ENCODE results near the gene YTHDC1. TPM values are rescaled to one million over a fixed set of nuclear protein-coding genes. Genes with fewer than 3 reads are reported as not detected.
A peak's percentile ranks its signal among the peaks of the same experiment; 100 is the strongest.

The YTHDC1 gene
- total RNA-seq, 1 experiment from 2014 or later = 44.5 TPM

- no peak for DNase-seq (ENCODE audit: low read depth, low spot score)
- H3K4me3 ChIP-seq (ENCODE audit: low read depth in 2 of 2, low read length in 2 of 2) = no peak overlapping the region; a peak in 1 of 4 replicates
- TF ChIP-seq SIN3A (IDR thresholded peaks at IDR 0.05; ENCODE audit: borderline replicate concordance, insufficient read depth, low read depth, low read length) (no peak), TCF7L2 (IDR thresholded peaks at IDR 0.05; ENCODE audit: low read depth, low read length) (no peak), CTCF (IDR thresholded peaks at IDR 0.05) (no peak), POLR2AphosphoS5 (IDR thresholded peaks at IDR 0.05; ENCODE audit: low read depth, low read length) (no peak), REST (IDR thresholded peaks at IDR 0.05; ENCODE audit: insufficient read depth in 1 of 2, low read depth in 2 of 2, low read length in 1 of 2) (no peak)
- H3K9me3 ChIP-seq (ENCODE audit: control insufficient read depth, insufficient read depth, low read depth, low read length) = no peaks in the 10 kb centered on the region
- in situ Hi-C loops (cut with HindIII; ENCODE audit: low pct_unique_long_range_greater_than_20kb, low sequenced_read_pairs) (no loop called here), intact Hi-C loops (cut with micrococcal nuclease; ENCODE audit: unreplicated experiment) (no loop called here)
- H3K36me3 ChIP-seq (ENCODE audit: control insufficient read depth, insufficient read depth, low read length) = no peaks in the 10 kb centered on the region
- no peak overlapping the region for H3K27ac ChIP-seq (ENCODE audit: low read length)
- POLR2A ChIA-PET = no interaction called here
- H3K4me1 ChIP-seq (ENCODE audit: control insufficient read depth, insufficient read depth, low read length) = no peaks in the 10 kb centered on the region; the same call in 1 of the 2 replicates
- no peak for ATAC-seq
- CTCF ChIA-PET = interaction anchor here (0.7 kb wide), 1 partner anchor 15 kb away, joined by 4 read pairs; no protein-coding TSS in a partner anchor
- H3K27me3 ChIP-seq (ENCODE audit: control insufficient read depth, insufficient read depth, low read length) = no peaks in the 10 kb centered on the region
- BruUV-seq (replicated peaks) = no TSS peak
Measured at GRCh38 chr4:68368691-68369131, 18.8 kb upstream of the YTHDC1 start.

GRCh38 chr4:68367835-68368234 lies 17.9 kb upstream of the YTHDC1 start:
- in situ Hi-C loops (cut with HindIII; ENCODE audit: low pct_unique_long_range_greater_than_20kb, low sequenced_read_pairs) = no loop called here
- Histone ChIP-seq H3K36me3 (ENCODE audit: control insufficient read depth, insufficient read depth, low read length) (no peaks in the 10 kb centered on the region), H3K9me3 (ENCODE audit: control insufficient read depth, insufficient read depth, low read depth, low read length) (no peaks in the 10 kb centered on the region), H3K27ac (ENCODE audit: low read length) (no peak overlapping the region), H3K27me3 (ENCODE audit: control insufficient read depth, insufficient read depth, low read length) (no peaks in the 10 kb centered on the region), H3K4me3 (ENCODE audit: low read depth in 2 of 2, low read length in 2 of 2) (no peak overlapping the region), H3K4me1 (ENCODE audit: control insufficient read depth, insufficient read depth, low read length) (no peaks in the 10 kb centered on the region; the same call in 1 of the 2 replicates)
- peak; percentile 70; the same call in 1 of the 2 replicates for ATAC-seq
- ChIA-PET POLR2A (no interaction called here), CTCF (no interaction called here)
- DNase-seq (ENCODE audit: low read depth, low spot score) = no peak
- intact Hi-C loops (cut with micrococcal nuclease; ENCODE audit: unreplicated experiment) = no loop called here
- BruUV-seq (replicated peaks) = no TSS peak
- TF ChIP-seq POLR2AphosphoS5 (IDR thresholded peaks at IDR 0.05; ENCODE audit: low read depth, low read length) = no peak
- no peak for TF ChIP-seq REST (IDR thresholded peaks at IDR 0.05; ENCODE audit: insufficient read depth in 1 of 2, low read depth in 2 of 2, low read length in 1 of 2)
- no peak for TF ChIP-seq TCF7L2 (IDR thresholded peaks at IDR 0.05; ENCODE audit: low read depth, low read length)
- TF ChIP-seq SIN3A (IDR thresholded peaks at IDR 0.05; ENCODE audit: borderline replicate concordance, insufficient read depth, low read depth, low read length) = no peak
- TF ChIP-seq CTCF (IDR thresholded peaks at IDR 0.05) = no peak

Measured in Panc1 (cell line).